Measurements from ENCODE around the gene HAND1.

Gene HAND1

GRCh38 chr5:154477382-154478223, 424 bp downstream of the HAND1 start:
- no peak for DNase-seq

GRCh38 chr5:154476354-154477205, 1.4 kb downstream of the HAND1 start:
- DNase-seq = no peak

- no peak for DNase-seq
Observed at GRCh38 chr5:154475591-154476353, 2.3 kb downstream of the HAND1 start.

GRCh38 chr5:154474396-154475334, 3.4 kb downstream of the HAND1 start:
- no peak for DNase-seq

GRCh38 chr5:154473581-154474283, 4.3 kb downstream of the HAND1 start:
- DNase-seq = no peak

- DNase-seq = no peak
Observed at GRCh38 chr5:154472871-154473580, 5.0 kb downstream of the HAND1 start.

- DNase-seq = no peak
Observed at GRCh38 chr5:154470947-154471870, 6.8 kb downstream of the HAND1 start.

- no peak for DNase-seq
Observed at GRCh38 chr5:154470137-154470536, 7.9 kb downstream of the HAND1 start.

GRCh38 chr5:154467655-154468354, 10.2 kb downstream of the HAND1 start:
- peak; percentile 75 for DNase-seq

GRCh38 chr5:154466671-154467070, 11.4 kb downstream of the HAND1 start:
- no peak for DNase-seq

- no peak for DNase-seq
Observed at GRCh38 chr5:154466147-154466546, 11.9 kb downstream of the HAND1 start.

- DNase-seq = no peak
Observed at GRCh38 chr5:154465169-154465568, 12.9 kb downstream of the HAND1 start.

- no peak for DNase-seq
Observed at GRCh38 chr5:154464438-154464837, 13.6 kb downstream of the HAND1 start.

- peak; percentile 29 for DNase-seq
Observed at GRCh38 chr5:154461531-154461930, 16.5 kb downstream of the HAND1 start.

- no peak for DNase-seq
Observed at GRCh38 chr5:154460172-154460571, 17.9 kb downstream of the HAND1 start.

GRCh38 chr5:154459015-154459414, 19.0 kb downstream of the HAND1 start:
- DNase-seq = no peak

- DNase-seq = no peak
Observed at GRCh38 chr5:154456540-154456939, 21.5 kb downstream of the HAND1 start.

GRCh38 chr5:154455585-154455984, 22.4 kb downstream of the HAND1 start:
- DNase-seq = no peak

- no peak for DNase-seq
Observed at GRCh38 chr5:154451957-154452356, 26.1 kb downstream of the HAND1 start.

Data from NCI-H1436 (cell line).